GM23248 (cell line): Measurements from ENCODE around the gene MACROD2.

ENCODE experiments used
- EZH2 ChIP-seq: fragments of 200-600 bp; sonication (generic); IDR thresholded peaks from 2 replicates; pipeline ENCODE4 v1.6.1; 2018; ENCODE audit warnings: antibody characterized with exemption, mild to moderate bottlenecking; ENCODE audit not compliant: insufficient read depth, poor library complexity, severe bottlenecking
- EZH2phosphoT487 ChIP-seq: fragments of 200-600 bp; sonication (generic); IDR thresholded peaks from 2 replicates; pipeline ENCODE4 v1.6.1; 2018; ENCODE audit warnings: antibody characterized with exemption, moderate library complexity, mild to moderate bottlenecking, low read depth; ENCODE audit not compliant: insufficient read depth

DNA sequence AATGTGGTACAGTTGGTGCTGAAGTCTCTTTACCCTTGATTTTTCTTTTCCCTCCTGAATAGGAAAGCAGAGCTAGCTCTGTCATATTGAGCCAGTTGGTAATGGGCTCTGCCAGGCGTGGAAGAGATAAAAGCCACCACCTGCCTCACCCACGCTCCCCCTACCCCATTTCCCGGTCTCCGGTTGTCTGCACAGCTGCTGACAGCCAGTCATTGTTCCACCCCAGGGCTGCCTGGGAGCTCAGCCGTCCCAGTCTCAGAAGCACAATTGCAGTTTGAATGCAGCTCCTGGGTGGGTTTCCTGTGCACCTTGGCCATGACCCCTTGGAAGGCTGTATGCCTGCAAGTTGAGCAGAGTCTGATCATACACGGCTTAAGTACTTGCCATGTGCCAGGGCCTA is 1017.2 kb downstream of the MACROD2 start:
- TF ChIP-seq EZH2 (no peak), EZH2phosphoT487 (no peak)
